Measurements from ENCODE around the gene CERKL. TPM values are rescaled to one million over a fixed set of nuclear protein-coding genes. Genes with fewer than 3 reads are reported as not detected.

The CERKL gene
- total and polyA plus RNA-seq, 12 donors = 0.03 TPM; not detected in 11

GRCh38 chr2:181642086-181642485 lies 14.8 kb downstream of the CERKL start:
- 55 to 74% (median 62%) methylated on average over 4 of the region's 4 CpGs for WGBS, 4 donors

GRCh38 chr2:181639686-181640085 lies 17.2 kb downstream of the CERKL start:
- no peaks in the 10 kb centered on the region for H3K27me3 ChIP-seq
- 0 to 38% (median 18%) methylated on average over 1 of the region's 1 CpG for WGBS, 4 donors
- H3K36me3 ChIP-seq (replicated peaks in 1 of 2) = no peaks in the 10 kb centered on the region
- TF ChIP-seq POLR2A (IDR thresholded peaks at IDR 0.05) (no peak), CTCF (IDR thresholded peaks at IDR 0.05) (no peak)
- H3K9me3 ChIP-seq (replicated peaks in 1 of 3) = no peaks in the 10 kb centered on the region
- no peak overlapping the region for H3K4me3 ChIP-seq
- H3K27ac ChIP-seq = no peak overlapping the region
- no peaks in the 10 kb centered on the region for H3K4me1 ChIP-seq (replicated peaks in 1 of 2)
- intact Hi-C loops (cut with DNase I) = no loop called here
- no peak for DNase-seq

More at GRCh38 chr2:181642086-181642485, 14.8 kb downstream of the CERKL start:
- Histone ChIP-seq H3K36me3 (replicated peaks in 1 of 2) (no peaks in the 10 kb centered on the region), H3K9me3 (replicated peaks in 1 of 3) (no peaks in the 10 kb centered on the region), H3K27ac (no peak overlapping the region), H3K4me1 (replicated peaks in 1 of 2) (no peaks in the 10 kb centered on the region), H3K4me3 (no peak overlapping the region), H3K27me3 (no peaks in the 10 kb centered on the region)
- TF ChIP-seq CTCF (IDR thresholded peaks at IDR 0.05) (no peak), POLR2A (IDR thresholded peaks at IDR 0.05) (no peak)
- DNase-seq = no peak
- intact Hi-C loops (cut with DNase I) = no loop called here

GRCh38 chr2:181632733-181633401 lies 24.0 kb downstream of the CERKL start:
- no peak overlapping the region for H3K27ac ChIP-seq
- DNase-seq = no peak
- H3K36me3 ChIP-seq (replicated peaks in 1 of 2) = no peaks in the 10 kb centered on the region
- H3K4me1 ChIP-seq (replicated peaks in 1 of 2) = no peaks in the 10 kb centered on the region
- intact Hi-C loops (cut with DNase I) = no loop called here
- 69 to 80% (median 76%) methylated on average over 4 of the region's 4 CpGs for WGBS, 4 donors
- no peaks in the 10 kb centered on the region for H3K27me3 ChIP-seq
- H3K4me3 ChIP-seq = no peak overlapping the region
- no peaks in the 10 kb centered on the region for H3K9me3 ChIP-seq (replicated peaks in 1 of 3)
- no peak for TF ChIP-seq CTCF (IDR thresholded peaks at IDR 0.05)
- no peak for TF ChIP-seq POLR2A (IDR thresholded peaks at IDR 0.05)

GRCh38 chr2:181628590-181629585 lies 28.0 kb downstream of the CERKL start:
- Histone ChIP-seq H3K27me3 (no peaks in the 10 kb centered on the region), H3K27ac (no peak overlapping the region), H3K4me3 (no peak overlapping the region), H3K4me1 (replicated peaks in 1 of 2) (no peaks in the 10 kb centered on the region), H3K36me3 (replicated peaks in 1 of 2) (no peaks in the 10 kb centered on the region), H3K9me3 (replicated peaks in 1 of 3) (no peaks in the 10 kb centered on the region)
- TF ChIP-seq POLR2A (IDR thresholded peaks at IDR 0.05) (no peak), CTCF (IDR thresholded peaks at IDR 0.05) (no peak)
- intact Hi-C loops (cut with DNase I) = no loop called here
- WGBS, 4 donors = 74 to 81% (median 77%) methylated on average over 3 of the region's 3 CpGs
- DNase-seq = no peak
